Measurements from ENCODE around the gene MRPS12. TPM values are rescaled to one million over a fixed set of nuclear protein-coding genes. Genes with fewer than 3 reads are reported as not detected.

Gene MRPS12
- total and polyA plus RNA-seq, 2 of the 13 experiments (the other 11 are each of a cell fraction or from before 2014, with no cell fraction given) = 27.5 to 54.8 TPM

DNA sequence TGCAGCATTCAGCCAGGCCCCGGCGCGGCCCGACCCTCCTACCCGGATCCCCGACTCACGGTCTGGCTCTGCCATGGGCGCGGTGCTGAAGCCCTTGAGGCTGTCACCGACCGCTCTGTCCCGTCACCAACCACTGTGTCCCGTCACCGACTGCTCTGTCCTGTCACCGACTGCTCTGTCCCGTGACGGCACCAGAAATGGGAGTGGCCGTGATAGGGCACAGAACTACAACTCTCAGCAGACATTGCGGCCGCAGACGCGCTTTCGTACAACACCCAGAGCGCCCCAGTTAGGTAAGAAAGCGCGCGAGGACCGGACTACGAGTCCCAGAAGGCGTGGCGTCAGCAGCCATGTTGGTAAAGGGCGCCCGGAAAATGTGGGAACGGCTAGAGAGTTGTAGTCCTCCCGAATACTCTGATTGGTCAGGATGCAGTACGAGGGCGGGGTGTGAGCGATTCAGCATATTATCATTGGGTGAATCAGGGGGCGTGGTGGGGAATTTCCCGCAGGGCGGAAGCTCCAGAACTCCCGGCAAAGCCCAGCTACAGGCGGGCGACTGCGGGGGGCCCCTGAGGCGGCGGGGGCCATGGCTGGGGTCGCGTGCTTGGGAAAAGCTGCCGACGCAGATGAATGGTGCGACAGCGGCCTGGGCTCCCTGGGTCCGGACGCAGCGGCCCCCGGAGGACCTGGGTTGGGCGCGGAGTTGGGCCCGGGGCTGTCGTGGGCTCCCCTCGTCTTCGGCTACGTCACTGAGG lies 31.1 kb upstream of the MRPS12 start, which contains the start of the genes NFKBIB and SIRT2 (continued):
- TF ChIP-seq, protein P1, sequence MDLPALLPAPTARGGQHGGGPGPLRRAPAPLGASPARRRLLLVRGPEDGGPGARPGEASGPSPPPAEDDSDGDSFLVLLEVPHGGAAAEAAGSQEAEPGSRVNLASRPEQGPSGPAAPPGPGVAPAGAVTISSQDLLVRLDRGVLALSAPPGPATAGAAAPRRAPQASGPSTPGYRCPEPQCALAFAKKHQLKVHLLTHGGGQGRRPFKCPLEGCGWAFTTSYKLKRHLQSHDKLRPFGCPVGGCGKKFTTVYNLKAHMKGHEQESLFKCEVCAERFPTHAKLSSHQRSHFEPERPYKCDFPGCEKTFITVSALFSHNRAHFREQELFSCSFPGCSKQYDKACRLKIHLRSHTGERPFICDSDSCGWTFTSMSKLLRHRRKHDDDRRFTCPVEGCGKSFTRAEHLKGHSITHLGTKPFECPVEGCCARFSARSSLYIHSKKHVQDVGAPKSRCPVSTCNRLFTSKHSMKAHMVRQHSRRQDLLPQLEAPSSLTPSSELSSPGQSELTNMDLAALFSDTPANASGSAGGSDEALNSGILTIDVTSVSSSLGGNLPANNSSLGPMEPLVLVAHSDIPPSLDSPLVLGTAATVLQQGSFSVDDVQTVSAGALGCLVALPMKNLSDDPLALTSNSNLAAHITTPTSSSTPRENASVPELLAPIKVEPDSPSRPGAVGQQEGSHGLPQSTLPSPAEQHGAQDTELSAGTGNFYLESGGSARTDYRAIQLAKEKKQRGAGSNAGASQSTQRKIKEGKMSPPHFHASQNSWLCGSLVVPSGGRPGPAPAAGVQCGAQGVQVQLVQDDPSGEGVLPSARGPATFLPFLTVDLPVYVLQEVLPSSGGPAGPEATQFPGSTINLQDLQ (CRISPR knock-in tag; IDR thresholded peaks at IDR 0.05) = no peak
- TF ChIP-seq PRDM4 (CRISPR knock-in tag; IDR thresholded peaks at IDR 0.05; ENCODE audit: borderline replicate concordance) (no peak), GLI4 (CRISPR knock-in tag; IDR thresholded peaks at IDR 0.05; ENCODE audit: borderline replicate concordance) (no peak), POLR2A (IDR thresholded peaks at IDR 0.05; ENCODE audit: insufficient read depth in 1 of 2, low read depth in 2 of 2, low read length in 2 of 2) (peak in 1 of 2 experiments; percentile 59; a peak in 2 of 4 replicates), TOE1 (CRISPR knock-in tag; IDR thresholded peaks at IDR 0.05) (no peak), SYNCRIP (IDR thresholded peaks at IDR 0.05; ENCODE audit: insufficient read depth, low read depth, low read length) (no peak), ZNF749 (CRISPR knock-in tag; IDR thresholded peaks at IDR 0.05; ENCODE audit: borderline replicate concordance) (no peak), CEBPB (IDR thresholded peaks at IDR 0.05; ENCODE audit: borderline replicate concordance, low read depth, low read length) (peak; percentile 61; the same call in 1 of the 2 replicates), TGIF2 (CRISPR knock-in tag; IDR thresholded peaks at IDR 0.05) (no peak; the same call in 1 of the 2 replicates), HDAC6 (IDR thresholded peaks at IDR 0.05; ENCODE audit: low read depth, low read length) (no peak), ZNF317 (CRISPR knock-in tag; IDR thresholded peaks at IDR 0.05) (0 out of 2 replicates have a peak, but pooled peaks have one; percentile 57), SIN3A (IDR thresholded peaks at IDR 0.05; ENCODE audit: borderline replicate concordance, low read depth, low read length) (peak; percentile 42; the same call in 1 of the 2 replicates), TBX2 (CRISPR knock-in tag; IDR thresholded peaks at IDR 0.05; ENCODE audit: borderline replicate concordance) (peak; percentile 68), SATB2 (CRISPR knock-in tag; IDR thresholded peaks at IDR 0.05) (no peak), HOXD1 (CRISPR knock-in tag; IDR thresholded peaks at IDR 0.05) (0 out of 2 replicates have a peak, but pooled peaks have one; percentile 58), KAT7 (CRISPR knock-in tag; IDR thresholded peaks at IDR 0.05; ENCODE audit: borderline replicate concordance) (peak; percentile 46), THAP11 (CRISPR knock-in tag; IDR thresholded peaks at IDR 0.05) (peak; percentile 99), PLSCR1 (CRISPR knock-in tag; IDR thresholded peaks at IDR 0.05; ENCODE audit: borderline replicate concordance) (no peak), CENPT (CRISPR knock-in tag; IDR thresholded peaks at IDR 0.05; ENCODE audit: low read depth) (no peak), ZBTB20 (CRISPR knock-in tag; IDR thresholded peaks at IDR 0.05; ENCODE audit: borderline replicate concordance, low read depth) (no peak), SRY (CRISPR knock-in tag; IDR thresholded peaks at IDR 0.05) (no peak; the same call in 1 of the 2 replicates)
- TF ChIP-seq, protein P2, sequence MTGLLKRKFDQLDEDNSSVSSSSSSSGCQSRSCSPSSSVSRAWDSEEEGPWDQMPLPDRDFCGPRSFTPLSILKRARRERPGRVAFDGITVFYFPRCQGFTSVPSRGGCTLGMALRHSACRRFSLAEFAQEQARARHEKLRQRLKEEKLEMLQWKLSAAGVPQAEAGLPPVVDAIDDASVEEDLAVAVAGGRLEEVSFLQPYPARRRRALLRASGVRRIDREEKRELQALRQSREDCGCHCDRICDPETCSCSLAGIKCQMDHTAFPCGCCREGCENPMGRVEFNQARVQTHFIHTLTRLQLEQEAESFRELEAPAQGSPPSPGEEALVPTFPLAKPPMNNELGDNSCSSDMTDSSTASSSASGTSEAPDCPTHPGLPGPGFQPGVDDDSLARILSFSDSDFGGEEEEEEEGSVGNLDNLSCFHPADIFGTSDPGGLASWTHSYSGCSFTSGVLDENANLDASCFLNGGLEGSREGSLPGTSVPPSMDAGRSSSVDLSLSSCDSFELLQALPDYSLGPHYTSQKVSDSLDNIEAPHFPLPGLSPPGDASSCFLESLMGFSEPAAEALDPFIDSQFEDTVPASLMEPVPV (CRISPR knock-in tag; IDR thresholded peaks at IDR 0.05) = 0 out of 2 replicates have a peak, but pooled peaks have one; percentile 46
